Loucy (cell line): ENCODE data around the gene CDH26.

ENCODE experiments used
- H2AFZ ChIP-seq: fragments of 200-600 bp; sonication (generic); 2 replicates; pipeline ENCODE4 v1.6.0; 2016; ENCODE audit warnings: antibody characterized with exemption, mild to moderate bottlenecking, low read length, moderate library complexity
- H3F3A ChIP-seq: fragments of 200-600 bp; 2 replicates; pipeline ENCODE4 v1.6.0; 2016; ENCODE audit warnings: antibody characterized with exemption, low read depth, mild to moderate bottlenecking
- H3K27me3 ChIP-seq: fragments of 200-600 bp; sonication (generic); 2 replicates; pipeline ENCODE4 v1.6.1; 2014; ENCODE audit warnings: low read length, mild to moderate bottlenecking; ENCODE audit not compliant: insufficient read depth, poor library complexity, severe bottlenecking
- H3K36me3 ChIP-seq: fragments of 200-600 bp; sonication (generic); 2 replicates; pipeline ENCODE4 v1.6.1; 2016; ENCODE audit warnings: low read length; ENCODE audit not compliant: insufficient read depth
- H3K4me1 ChIP-seq: fragments of 200-600 bp; sonication (generic); 2 replicates; pipeline ENCODE4 v1.5.1; 2014; ENCODE audit warnings: low read length, mild to moderate bottlenecking; ENCODE audit not compliant: insufficient read depth, poor library complexity, severe bottlenecking
- H3K4me2 ChIP-seq: fragments of 200-600 bp; sonication (generic); 2 replicates; pipeline ENCODE4 v1.6.0; 2014; ENCODE audit warnings: antibody characterized with exemption, low read length, low read depth, mild to moderate bottlenecking; ENCODE audit not compliant: poor library complexity, severe bottlenecking
- H3K4me3 ChIP-seq: fragments of 200-600 bp; sonication (generic); 2 replicates; pipeline ENCODE4 v1.5.1; 2014; ENCODE audit warnings: low read length, mild to moderate bottlenecking, mixed read lengths; ENCODE audit not compliant: poor library complexity, severe bottlenecking
- H3K79me2 ChIP-seq: fragments of 200-600 bp; sonication (generic); 2 replicates; pipeline ENCODE4 v1.6.1; 2014; ENCODE audit warnings: low read length; ENCODE audit not compliant: insufficient read depth
- H3K9ac ChIP-seq: fragments of 200-600 bp; sonication (generic); 2 replicates; pipeline ENCODE4 v1.6.0; 2014; ENCODE audit warnings: mild to moderate bottlenecking, low read depth, low read length, moderate library complexity; ENCODE audit not compliant: poor library complexity, severe bottlenecking
- H3K9me2 ChIP-seq: fragments of 200-600 bp; sonication (generic); replicated peaks from 2 replicates; pipeline ENCODE4 v1.6.1; 2016; ENCODE audit warnings: low read depth, low read length, mixed read lengths
- H3K9me3 ChIP-seq: fragments of 200-600 bp; sonication (generic); 2 replicates; pipeline ENCODE4 v1.6.1; 2014; ENCODE audit warnings: mild to moderate bottlenecking, antibody characterized with exemption, low read length, low read depth; ENCODE audit not compliant: insufficient read depth
- H4K20me1 ChIP-seq: fragments of 200-600 bp; sonication (generic); 2 replicates; pipeline ENCODE4 v1.6.0; 2014; ENCODE audit warnings: antibody characterized with exemption, low read length, mild to moderate bottlenecking; ENCODE audit not compliant: insufficient read depth, poor library complexity, severe bottlenecking
- CTCF ChIP-seq: fragments of 200-600 bp; sonication (generic); conservative IDR thresholded peaks from 2 replicates; pipeline ENCODE4 v1.5.1; 2014; ENCODE audit warnings: mild to moderate bottlenecking, antibody characterized with exemption, low read length
- EZH2phosphoT487 ChIP-seq: fragments of 200-600 bp; IDR thresholded peaks from 2 replicates; pipeline ENCODE4 v1.6.1; 2018; ENCODE audit warnings: antibody characterized with exemption, mild to moderate bottlenecking, moderate library complexity, borderline replicate concordance

The CDH26 gene

GRCh38 chr20:60053125-60053817 lies 95.0 kb downstream of the CDH26 start:
- no peaks in the 10 kb centered on the region for H3K9me3 ChIP-seq
- H3K79me2 ChIP-seq = peaks cover 25% of the 10 kb centered on the region
- H3K27me3 ChIP-seq = no peaks in the 10 kb centered on the region
- no peaks in the 10 kb centered on the region for H3K36me3 ChIP-seq
- no peaks in the 10 kb centered on the region for H3K9me2 ChIP-seq
- no peak overlapping the region for H3K4me3 ChIP-seq
- H3K9ac ChIP-seq = no peak overlapping the region
- H3K4me2 ChIP-seq = no peak overlapping the region
- peaks cover 29% of the 10 kb centered on the region for H3K4me1 ChIP-seq
- TF ChIP-seq CTCF (no peak), EZH2phosphoT487 (no peak)
- peaks cover 3% of the 10 kb centered on the region for H3F3A ChIP-seq
- no peak overlapping the region for H2AFZ ChIP-seq
- H4K20me1 ChIP-seq = no peaks in the 10 kb centered on the region

GRCh38 chr20:60053818-60054190 lies 95.6 kb downstream of the CDH26 start:
- Histone ChIP-seq H3K9me2 (no peaks in the 10 kb centered on the region), H3K9ac (no peak overlapping the region), H3K4me1 (peaks cover 31% of the 10 kb centered on the region), H3K4me3 (no peak overlapping the region), H3K9me3 (no peaks in the 10 kb centered on the region), H4K20me1 (no peaks in the 10 kb centered on the region), H3F3A (peaks cover 3% of the 10 kb centered on the region), H2AFZ (no peak overlapping the region), H3K4me2 (no peak overlapping the region), H3K36me3 (no peaks in the 10 kb centered on the region), H3K27me3 (no peaks in the 10 kb centered on the region), H3K79me2 (peaks cover 26% of the 10 kb centered on the region)
- TF ChIP-seq EZH2phosphoT487 = no peak
- no peak for TF ChIP-seq CTCF

- Histone ChIP-seq H3K4me1 (peaks cover 41% of the 10 kb centered on the region), H3K27me3 (no peaks in the 10 kb centered on the region), H3F3A (peaks cover 3% of the 10 kb centered on the region), H3K9me3 (no peaks in the 10 kb centered on the region), H3K4me2 (peak overlapping the region; percentile 94), H2AFZ (0 out of 2 replicates have a peak overlapping the region, but pooled peaks have one; percentile 0), H3K36me3 (no peaks in the 10 kb centered on the region), H3K4me3 (peak overlapping the region; percentile 90), H3K79me2 (peaks cover 38% of the 10 kb centered on the region), H4K20me1 (no peaks in the 10 kb centered on the region), H3K9ac (peak overlapping the region; percentile 99), H3K9me2 (no peaks in the 10 kb centered on the region)
- TF ChIP-seq CTCF = no peak
- TF ChIP-seq EZH2phosphoT487 = no peak
Observed at GRCh38 chr20:60054716-60055634, 96.8 kb downstream of the CDH26 start.
